Activated CD8-positive, alpha-beta memory T cell treated with anti-CD3 and anti-CD28 coated beads for 1 hour (primary cell): ENCODE data around the gene TLK1.

Source experiments
- DNase-seq, 2 donors: peaks; one replicate each; pipeline ENCODE4 v3.0.0-alpha.2; 2020; ENCODE audit warnings: low read depth in 1 of 2; ENCODE audit errors: extremely low read depth in 1 of 2

The TLK1 gene

DNA sequence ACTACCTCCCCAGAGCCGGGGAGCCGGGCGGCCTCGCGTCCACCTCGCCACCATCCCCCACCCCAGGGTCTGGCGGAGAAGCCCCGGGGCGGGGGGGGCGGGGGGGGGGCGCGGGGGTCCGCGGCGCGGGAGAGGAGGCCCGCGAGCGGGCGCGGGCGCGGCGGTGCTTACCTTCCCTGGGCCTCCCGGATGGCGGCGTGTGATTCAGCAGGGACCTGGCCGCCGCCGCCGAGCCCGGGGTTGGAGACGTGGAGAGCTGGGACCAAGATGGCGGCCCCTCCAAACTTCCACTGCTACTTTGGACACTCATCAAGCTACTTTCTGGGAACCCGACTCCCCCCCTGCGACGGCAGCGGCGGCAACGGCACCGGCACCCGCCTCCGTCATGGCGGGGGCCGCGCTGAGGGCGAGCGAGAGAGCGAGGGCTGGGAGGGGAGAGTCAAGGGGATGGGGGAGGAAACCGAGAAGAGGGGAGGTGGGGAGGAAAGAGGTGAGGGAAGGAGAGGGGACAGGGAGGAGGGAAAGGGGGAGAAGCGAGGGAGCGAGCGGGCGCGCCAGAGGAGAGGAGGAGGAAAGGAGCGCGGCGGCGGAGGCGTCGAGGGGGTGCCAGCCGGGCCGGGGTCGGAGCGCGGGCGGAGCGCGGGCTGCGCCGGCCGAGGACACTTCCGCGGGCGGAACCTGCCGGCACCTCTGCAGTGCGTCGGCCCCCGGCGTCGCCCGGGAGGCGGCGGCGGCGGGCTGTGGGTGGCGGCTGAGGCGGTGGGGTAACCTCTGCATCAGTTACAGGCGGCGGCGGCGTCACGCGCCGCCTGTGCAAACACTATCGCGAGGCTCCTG lies at the start of gene TLK1:
Gene TLK1 (minus strand): TSS at position 775 of the 837 bp plus-strand sequence. CDS start 465 bp downstream, at position 310.
- DNase-seq, result peak; percentile 23 to 58

GRCh38 chr2:171210216-171210863 lies 49.6 kb upstream of the TLK1 start:
- DNase-seq, result no peak

DNA sequence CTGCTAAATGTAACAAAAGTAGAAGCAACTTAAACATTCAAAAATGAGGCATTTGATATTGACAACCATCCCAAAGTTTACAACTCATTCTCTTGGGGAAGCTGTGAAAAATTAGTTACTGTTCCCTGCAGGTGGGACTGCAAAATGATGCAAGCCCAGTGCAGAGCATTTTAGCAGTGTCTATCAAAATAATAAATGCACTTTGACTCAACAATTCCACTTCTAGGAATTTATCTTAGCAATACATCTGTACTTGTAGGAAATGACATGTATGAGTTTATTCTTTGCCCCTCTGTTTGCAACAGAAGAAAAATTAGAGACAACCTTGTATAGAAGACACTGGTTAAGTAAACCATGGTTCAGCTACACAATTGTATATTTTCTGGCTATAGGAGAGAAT lies 48.0 kb upstream of the TLK1 start:
- DNase-seq, result no peak

- no peak for DNase-seq
Observed at GRCh38 chr2:171206422-171207115, 45.9 kb upstream of the TLK1 start.

- DNase-seq, result no peak
Observed at GRCh38 chr2:171205551-171205950, 44.9 kb upstream of the TLK1 start.

DNA sequence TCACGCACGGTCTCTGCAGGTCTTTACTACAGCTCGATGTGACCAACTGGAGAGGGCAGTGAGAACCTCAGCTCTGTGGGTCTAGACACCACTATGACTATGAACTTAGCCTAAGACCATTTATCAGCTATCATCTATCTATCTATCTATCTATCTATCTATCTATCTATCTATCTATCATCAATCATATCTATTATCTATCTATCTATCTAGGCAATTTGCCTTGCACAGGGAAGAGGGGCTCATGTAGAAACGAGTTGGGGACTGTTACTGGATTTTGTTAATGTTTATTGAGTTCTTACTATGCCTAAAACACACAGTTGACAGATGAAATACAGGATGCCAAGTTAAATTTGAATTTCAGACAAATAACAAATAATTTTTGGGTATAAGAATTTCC lies 41.1 kb upstream of the TLK1 start:
- no peak for DNase-seq

- DNase-seq, result no peak
Observed at GRCh38 chr2:171201271-171201670, 40.6 kb upstream of the TLK1 start.

DNA sequence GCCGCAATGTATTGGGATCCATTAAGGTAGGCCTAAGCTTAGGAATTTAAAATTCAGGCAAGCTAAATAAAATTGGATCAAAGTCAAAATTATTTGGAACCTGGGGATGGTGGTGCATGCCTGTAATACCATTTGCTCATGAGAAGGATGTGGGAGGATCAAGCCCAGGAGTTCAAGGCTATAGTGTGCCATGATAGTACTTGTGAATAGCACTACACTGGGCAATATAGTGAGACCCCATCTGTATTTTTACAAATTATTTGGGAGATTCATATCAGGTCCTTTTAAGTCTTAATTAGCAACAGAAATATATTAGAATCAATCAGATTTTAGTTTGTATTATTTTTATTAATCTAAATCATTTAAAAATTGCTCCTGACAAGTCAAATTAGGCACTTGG lies 39.8 kb upstream of the TLK1 start:
- no peak for DNase-seq

DNA sequence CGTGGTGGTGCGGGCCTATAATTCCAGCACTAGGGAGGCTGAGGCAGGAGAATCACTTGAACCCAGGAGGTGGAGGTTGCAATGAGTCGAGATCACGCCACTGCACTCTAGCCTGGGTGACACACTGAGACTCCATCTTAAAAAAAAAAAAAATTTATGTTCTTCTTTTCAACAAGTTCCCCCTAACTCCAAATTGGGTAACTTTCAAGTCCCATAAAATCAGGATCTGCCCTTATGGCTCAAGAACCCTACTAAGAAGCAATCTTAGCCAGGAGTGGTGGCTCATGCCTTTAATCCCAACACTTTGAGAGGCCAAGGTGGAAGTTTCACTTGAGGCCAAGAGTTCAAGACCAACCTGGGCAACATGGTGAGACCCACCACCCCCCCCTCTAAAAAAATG lies 30.3 kb upstream of the TLK1 start:
- no peak for DNase-seq

DNA sequence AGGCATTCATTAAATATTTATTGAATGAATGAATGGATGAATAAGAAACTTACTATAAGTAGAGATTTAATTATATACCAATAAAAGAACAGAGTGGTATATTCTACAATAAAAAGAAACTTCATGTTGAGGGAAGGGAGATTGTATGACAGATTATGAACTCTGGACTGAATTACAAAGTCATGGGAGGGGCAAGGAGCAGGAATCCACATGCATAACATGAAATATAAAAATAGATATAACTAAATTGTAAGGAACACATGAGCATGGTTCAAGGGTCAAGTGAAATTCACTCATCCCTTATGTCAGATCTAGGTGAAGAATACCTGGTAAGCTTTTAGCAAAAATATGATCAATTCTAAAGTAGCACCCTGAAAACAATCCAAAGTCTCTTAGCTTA lies 27.1 kb upstream of the TLK1 start:
- DNase-seq, result no peak

GRCh38 chr2:171187177-171187576 lies 26.5 kb upstream of the TLK1 start:
- DNase-seq, result no peak

GRCh38 chr2:171185941-171186340 lies 25.2 kb upstream of the TLK1 start:
- no peak for DNase-seq

GRCh38 chr2:171185165-171185818 lies 24.6 kb upstream of the TLK1 start:
- no peak for DNase-seq

DNA sequence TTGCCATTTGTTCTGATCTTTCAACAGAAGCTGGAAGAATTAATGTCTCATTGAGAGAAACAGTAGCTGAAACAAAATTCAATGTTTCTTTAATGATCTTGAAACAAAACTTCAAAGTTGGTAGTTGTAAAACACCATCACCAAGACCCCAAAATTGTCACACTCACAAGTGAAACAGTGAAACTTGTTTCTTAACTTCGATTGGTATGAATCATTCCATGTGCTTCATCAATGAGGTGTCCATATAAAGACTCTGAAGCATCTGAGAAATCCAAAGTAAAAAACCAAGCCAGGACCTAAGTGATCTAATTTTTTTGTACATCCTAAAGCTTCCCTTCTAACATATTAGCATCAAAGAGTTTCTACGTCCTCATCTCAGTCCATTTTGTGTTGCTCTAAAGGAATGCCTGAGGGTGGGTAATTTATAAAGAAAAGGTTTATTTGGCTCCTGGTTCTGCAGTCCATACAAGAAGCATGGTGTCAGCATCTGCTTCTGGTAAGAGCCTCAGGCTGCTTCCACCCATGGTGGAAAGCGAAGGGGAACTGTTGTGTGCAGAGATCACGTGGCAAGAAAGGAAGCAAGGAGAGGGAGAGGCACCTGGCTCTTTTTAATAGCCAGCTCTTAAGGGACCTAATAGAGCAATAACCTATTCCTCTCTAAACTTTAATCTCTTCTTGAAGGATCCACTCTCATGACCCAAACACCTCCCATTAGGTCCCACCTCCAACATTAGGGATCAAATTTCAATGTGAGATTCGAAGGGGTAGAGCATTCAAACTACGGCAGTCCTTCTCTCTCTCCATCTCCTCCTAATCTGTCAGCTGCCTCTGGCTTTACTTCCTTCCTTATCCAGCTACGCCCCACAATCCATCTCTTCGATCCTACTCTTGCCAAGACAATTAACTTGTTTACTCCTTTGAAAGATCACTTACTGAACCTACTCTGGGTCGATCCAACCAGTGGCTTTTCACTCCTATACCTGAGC lies 20.7 kb upstream of the TLK1 start:
- no peak for DNase-seq

- no peak for DNase-seq
Observed at GRCh38 chr2:171180229-171180930, 19.7 kb upstream of the TLK1 start.

DNA sequence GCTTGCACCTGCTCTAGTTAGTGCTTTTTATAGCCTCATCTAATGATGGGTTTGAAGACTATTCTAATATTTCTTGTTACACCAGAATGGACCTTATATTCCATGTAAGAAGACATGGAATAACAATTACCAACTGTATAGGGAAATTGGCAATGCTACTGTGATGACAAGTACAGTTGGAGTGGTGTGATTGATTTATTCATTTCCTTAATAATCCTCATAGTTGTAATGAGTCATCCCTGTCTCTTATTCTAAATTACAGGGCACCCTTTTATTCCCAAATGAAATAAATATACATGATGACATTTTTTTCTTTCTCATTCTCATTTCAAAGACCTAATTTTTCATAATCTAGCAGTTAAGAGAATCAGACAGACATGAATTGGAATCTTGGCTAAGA lies 18.3 kb upstream of the TLK1 start:
- no peak for DNase-seq

GRCh38 chr2:171176516-171176915 lies 15.8 kb upstream of the TLK1 start:
- DNase-seq, result no peak

DNA sequence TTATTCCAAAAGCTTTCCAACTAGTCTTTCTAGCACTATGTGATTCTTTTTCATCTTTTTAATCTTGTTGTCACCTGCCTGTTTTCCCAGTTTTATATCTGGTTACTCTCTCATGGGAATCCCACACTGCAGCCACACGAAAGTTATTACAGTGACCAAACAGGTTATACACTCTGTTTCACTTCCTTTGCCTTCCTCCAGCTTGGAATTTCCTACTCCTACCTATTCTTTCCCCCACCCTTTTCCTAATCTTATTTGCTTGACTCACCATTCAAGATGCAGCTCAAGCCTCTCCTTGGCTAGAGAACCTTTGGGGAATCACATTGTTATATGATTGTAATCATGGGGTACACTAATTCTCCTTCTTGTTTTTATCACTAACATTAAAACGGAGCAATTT lies 13.4 kb upstream of the TLK1 start:
- DNase-seq, result no peak

- DNase-seq, result no peak
Observed at GRCh38 chr2:171173087-171173486, 12.4 kb upstream of the TLK1 start.

GRCh38 chr2:171171808-171172207 lies 11.1 kb upstream of the TLK1 start:
- no peak for DNase-seq
